GM23248 (cell line): ENCODE results near the gene YKT6.

Source experiments
- EZH2 ChIP-seq: fragments of 200-600 bp; sonication (generic); IDR thresholded peaks from 2 replicates; pipeline ENCODE4 v1.6.1; 2018; ENCODE audit warnings: antibody characterized with exemption, mild to moderate bottlenecking; ENCODE audit not compliant: insufficient read depth, poor library complexity, severe bottlenecking
- EZH2phosphoT487 ChIP-seq: fragments of 200-600 bp; sonication (generic); IDR thresholded peaks from 2 replicates; pipeline ENCODE4 v1.6.1; 2018; ENCODE audit warnings: antibody characterized with exemption, moderate library complexity, mild to moderate bottlenecking, low read depth; ENCODE audit not compliant: insufficient read depth

- TF ChIP-seq EZH2 (no peak), EZH2phosphoT487 (no peak)
Measured at GRCh38 chr7:44249639-44250234, 49.0 kb downstream of the YKT6 start.
